Upper lobe of left lung (tissue), 6 donors: ENCODE data around the gene DCX. TPM values are rescaled to one million over a fixed set of nuclear protein-coding genes. Genes with fewer than 3 reads are reported as not detected.

ENCODE experiments used
- ATAC-seq, 2 donors: fragments of 200-7000 bp; cut with Tn5 transposase; one replicate each; pipeline ENCODE4 v1.9.1; 2022; ENCODE audit warnings: mild to moderate bottlenecking in 2 of 2, moderate library complexity in 2 of 2; ENCODE audit not compliant: low FRiP score in 2 of 2
- DNase-seq, 2 donors: peaks; one replicate each; pipeline ENCODE4 v3.0.0-alpha.2; 2019 to 2020
- H3K27ac ChIP-seq, 4 donors: fragments of 200-600 bp; sonication (generic); one replicate each; pipeline ENCODE4 v1.5.1; 2016 to 2019
- H3K27me3 ChIP-seq, 4 donors: fragments of 200-600 bp; sonication (generic); one replicate each; pipeline ENCODE4 v1.5.1; 2017 to 2019
- H3K36me3 ChIP-seq, 4 donors: fragments of 200-600 bp; sonication (generic); one replicate each; pipeline ENCODE4 v1.5.1; 2016 to 2019
- H3K4me1 ChIP-seq, 4 donors: fragments of 200-600 bp; sonication (generic); one replicate each; pipeline ENCODE4 v1.5.1; 2018 to 2019
- H3K4me3 ChIP-seq, 4 donors: fragments of 200-600 bp; sonication (generic); one replicate each; pipeline ENCODE4 v1.5.1; 2017 to 2019; ENCODE audit warnings: mild to moderate bottlenecking in 2 of 4, moderate library complexity in 1 of 4
- H3K9me3 ChIP-seq, 4 donors: fragments of 200-600 bp; sonication (generic); one replicate each; pipeline ENCODE4 v1.5.1; 2018 to 2019
- EP300 ChIP-seq, 4 donors: sonication (generic); formaldehyde crosslinking; IDR thresholded peaks; one replicate each; pipeline ENCODE4 v1.5.1; 2017; ENCODE audit warnings: antibody characterized with exemption in 4 of 4, control low read depth in 2 of 4
- POLR2A ChIP-seq, 4 donors: fragments of 450-650 bp; IDR thresholded peaks; one replicate each; pipeline ENCODE4 v1.5.1; 2016 to 2017; ENCODE audit warnings: antibody characterized with exemption in 4 of 4, mild to moderate bottlenecking in 2 of 4
- POLR2AphosphoS5 ChIP-seq, 2 donors: sonication (generic); formaldehyde crosslinking; IDR thresholded peaks; one replicate each; pipeline ENCODE4 v1.5.1; 2017; ENCODE audit warnings: antibody characterized with exemption in 2 of 2
- WGBS, 2 donors: methylation state at CpG; one replicate each; pipeline ENCODE4 v1.1.5; 2017 to 2018; 5-methylcytosine and 5-hydroxymethylcytosine counted together
- total RNA-seq, 6 donors: library from RNA; depleted of rRNA in 4 of 6; stranded (reverse); fragments of >200 nt in 4 of 6; gene quantifications; one replicate each; pipeline versions ENCODE4 v1.1.0 to v1.2.1, GENCODE V29; 2016 to 2021
- TF ChIP-seq, protein P1 (sequence below), 6 experiments: fragments of 450-650 bp in 4 of 6; fragments of 200-600 bp in 2 of 6; sonication (generic) in 2 of 6; IDR thresholded peaks; one replicate each; pipeline ENCODE4 v1.5.1; 2016 to 2019; ENCODE audit warnings: antibody characterized with exemption in 6 of 6
- donor health status: DM: no; HTN: no; CAD: no; lungs with moderate emphysema.
- donor health status: DM: no; HTN: yes; CAD: no; lungs with severe emphysema.

The DCX gene
- total RNA-seq = not detected

DNA sequence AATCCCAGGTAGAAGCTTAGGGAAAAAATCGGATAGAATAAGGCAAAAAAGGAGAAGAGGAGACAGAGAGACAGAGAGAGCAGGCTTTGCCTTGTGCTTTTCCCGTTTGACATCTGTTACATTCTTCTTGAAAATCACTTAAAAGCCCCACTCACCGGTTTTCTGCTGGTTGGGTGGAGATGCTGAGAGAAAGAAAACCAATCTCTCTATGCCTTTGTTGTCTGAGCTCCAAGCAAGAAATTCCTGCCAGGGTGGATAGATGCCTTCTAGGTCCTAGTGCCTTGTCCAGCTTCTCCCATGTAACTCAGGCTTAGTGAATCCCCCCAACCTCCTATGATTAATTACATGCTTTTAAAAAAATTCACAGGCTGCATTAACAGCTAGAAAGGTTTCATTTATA lies at the start of gene DCX:
Gene DCX (minus strand): TSS at position 210 of the 400 bp plus-strand sequence. CDS start 1,794 bp downstream, outside the sequence.
- TF ChIP-seq EP300 (IDR thresholded peaks at IDR 0.05) (no peak), POLR2AphosphoS5 (IDR thresholded peaks at IDR 0.05) (no peak), POLR2A (IDR thresholded peaks at IDR 0.05) (no peak)
- TF ChIP-seq, protein P1, sequence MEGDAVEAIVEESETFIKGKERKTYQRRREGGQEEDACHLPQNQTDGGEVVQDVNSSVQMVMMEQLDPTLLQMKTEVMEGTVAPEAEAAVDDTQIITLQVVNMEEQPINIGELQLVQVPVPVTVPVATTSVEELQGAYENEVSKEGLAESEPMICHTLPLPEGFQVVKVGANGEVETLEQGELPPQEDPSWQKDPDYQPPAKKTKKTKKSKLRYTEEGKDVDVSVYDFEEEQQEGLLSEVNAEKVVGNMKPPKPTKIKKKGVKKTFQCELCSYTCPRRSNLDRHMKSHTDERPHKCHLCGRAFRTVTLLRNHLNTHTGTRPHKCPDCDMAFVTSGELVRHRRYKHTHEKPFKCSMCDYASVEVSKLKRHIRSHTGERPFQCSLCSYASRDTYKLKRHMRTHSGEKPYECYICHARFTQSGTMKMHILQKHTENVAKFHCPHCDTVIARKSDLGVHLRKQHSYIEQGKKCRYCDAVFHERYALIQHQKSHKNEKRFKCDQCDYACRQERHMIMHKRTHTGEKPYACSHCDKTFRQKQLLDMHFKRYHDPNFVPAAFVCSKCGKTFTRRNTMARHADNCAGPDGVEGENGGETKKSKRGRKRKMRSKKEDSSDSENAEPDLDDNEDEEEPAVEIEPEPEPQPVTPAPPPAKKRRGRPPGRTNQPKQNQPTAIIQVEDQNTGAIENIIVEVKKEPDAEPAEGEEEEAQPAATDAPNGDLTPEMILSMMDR (IDR thresholded peaks at IDR 0.05) = no peak
- no peak within 1 kb of the TSS for H3K27ac ChIP-seq
- no peak within 1 kb of the TSS for H3K4me3 ChIP-seq
- ATAC-seq (no peak), DNase-seq (no peak)
- H3K36me3 ChIP-seq = no peaks in the 10 kb centered on the region
- no peaks in the 10 kb centered on the region for H3K4me1 ChIP-seq
- no peaks in the 10 kb centered on the region for H3K27me3 ChIP-seq
- WGBS, 2 donors = 0 to 7% methylated on average over 3 of the region's 3 CpGs
- H3K9me3 ChIP-seq = no peaks in the 10 kb centered on the region

DNA sequence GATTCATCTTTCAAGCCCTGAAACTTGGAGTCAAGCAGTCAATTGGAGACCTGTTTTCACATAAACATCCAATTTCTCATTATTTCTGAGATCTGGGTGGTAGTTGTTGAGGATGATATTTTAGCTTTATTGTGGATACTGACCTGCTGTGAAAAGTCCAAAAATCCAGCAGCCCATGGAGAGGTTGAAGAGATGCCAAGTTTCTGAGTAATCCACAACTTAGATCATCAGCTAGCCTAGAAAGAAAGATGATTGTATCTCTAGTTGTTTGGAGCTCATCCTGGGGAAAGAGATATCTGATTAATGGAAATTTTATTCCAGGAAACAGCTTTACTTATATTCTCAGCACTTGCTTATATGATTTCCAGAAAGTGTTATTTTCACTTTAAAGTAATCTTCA lies 48.6 kb upstream of the DCX start:
- ATAC-seq (no peak), DNase-seq (no peak)
- Histone ChIP-seq H3K9me3 (no peaks in the 10 kb centered on the region), H3K4me3 (no peak overlapping the region), H3K4me1 (no peaks in the 10 kb centered on the region), H3K36me3 (no peaks in the 10 kb centered on the region), H3K27me3 (no peaks in the 10 kb centered on the region), H3K27ac (no peak overlapping the region)
- TF ChIP-seq POLR2AphosphoS5 (IDR thresholded peaks at IDR 0.05) (no peak), EP300 (IDR thresholded peaks at IDR 0.05) (no peak), POLR2A (IDR thresholded peaks at IDR 0.05) (no peak)
- TF ChIP-seq, protein P1 (IDR thresholded peaks at IDR 0.05) = no peak

DNA sequence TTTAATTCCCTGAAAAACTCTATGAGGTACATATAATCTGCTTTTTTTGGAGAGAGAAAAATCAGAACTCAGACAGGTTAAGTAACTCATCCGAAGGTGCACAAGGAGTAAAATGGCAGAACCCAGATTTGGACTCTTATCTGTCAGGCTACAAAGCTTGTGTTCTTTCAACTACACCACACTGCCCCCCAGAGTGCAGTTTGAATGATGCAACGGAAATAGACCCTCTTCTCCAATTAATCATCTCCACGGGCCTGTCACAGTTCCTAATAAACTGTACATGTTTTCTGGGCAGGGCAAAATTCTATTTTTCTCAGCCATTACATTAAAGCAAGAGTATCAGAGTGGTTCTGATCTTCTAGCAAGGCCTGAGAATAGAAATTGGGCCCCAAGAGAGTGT lies 35.3 kb upstream of the DCX start:
- no peaks in the 10 kb centered on the region for H3K9me3 ChIP-seq
- TF ChIP-seq, protein P1 (IDR thresholded peaks at IDR 0.05) = no peak
- no peak for TF ChIP-seq POLR2AphosphoS5 (IDR thresholded peaks at IDR 0.05)
- TF ChIP-seq POLR2A (IDR thresholded peaks at IDR 0.05) = no peak
- TF ChIP-seq EP300 (IDR thresholded peaks at IDR 0.05) = no peak
- H3K4me1 ChIP-seq = no peaks in the 10 kb centered on the region
- ATAC-seq (no peak), DNase-seq (no peak)
- H3K36me3 ChIP-seq = no peaks in the 10 kb centered on the region
- H3K27ac ChIP-seq = no peak overlapping the region
- no peaks in the 10 kb centered on the region for H3K27me3 ChIP-seq
- 16 to 40% methylated on average over 1 to 3 of the region's 3 CpGs for WGBS, 2 donors
- no peak overlapping the region for H3K4me3 ChIP-seq

DNA sequence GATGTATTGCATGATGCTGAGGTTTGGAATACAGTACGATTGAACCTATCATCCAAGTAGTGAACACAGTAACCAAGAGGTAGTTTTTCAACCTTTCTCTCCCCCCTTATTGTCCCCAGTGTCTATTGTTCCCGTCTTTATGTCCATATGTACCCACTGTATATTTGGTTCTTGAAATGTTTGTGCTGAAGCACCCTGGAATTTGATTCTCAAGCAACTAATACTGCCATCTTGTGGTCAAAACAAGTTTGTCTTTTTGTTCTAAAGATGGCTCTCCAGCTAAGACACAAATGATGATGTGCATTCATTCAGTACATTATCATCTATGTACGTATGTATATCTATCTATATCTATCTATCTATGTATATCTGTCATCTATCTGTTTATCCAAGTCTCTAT lies 33.5 kb upstream of the DCX start:
- Histone ChIP-seq H3K4me1 (no peaks in the 10 kb centered on the region), H3K9me3 (no peaks in the 10 kb centered on the region), H3K27ac (no peak overlapping the region), H3K4me3 (no peak overlapping the region), H3K36me3 (no peaks in the 10 kb centered on the region), H3K27me3 (no peaks in the 10 kb centered on the region)
- DNase-seq (no peak), ATAC-seq (no peak)
- TF ChIP-seq POLR2A (IDR thresholded peaks at IDR 0.05) = no peak
- TF ChIP-seq, protein P1 (IDR thresholded peaks at IDR 0.05) = peak in 2 of 6 experiments; percentile 18 to 22
- WGBS, 2 donors = 24 to 40% methylated on average over 3 of the region's 3 CpGs

DNA sequence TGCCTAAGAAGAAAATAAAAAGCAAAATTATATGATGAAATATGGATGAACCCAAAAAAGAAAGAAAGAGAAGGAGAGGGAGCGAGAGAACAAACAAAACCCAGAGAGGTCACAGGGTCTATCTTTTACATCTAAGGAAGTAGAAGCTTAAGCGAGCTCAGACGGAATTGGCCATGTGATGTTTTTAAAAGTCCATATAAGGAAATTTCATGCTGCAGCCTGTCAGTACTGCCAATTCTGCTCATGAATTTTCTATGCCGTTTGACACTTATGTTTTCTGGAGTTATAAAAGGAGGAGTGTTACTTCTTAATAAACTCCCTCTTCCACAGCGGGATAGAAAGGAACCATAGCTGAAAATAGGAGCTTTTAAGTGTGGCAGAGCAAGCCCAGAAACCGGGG lies 32.9 kb upstream of the DCX start:
- H3K27me3 ChIP-seq = no peaks in the 10 kb centered on the region
- DNase-seq = no peak
- H3K4me1 ChIP-seq = no peaks in the 10 kb centered on the region
- no peak for ATAC-seq
- TF ChIP-seq EP300 (IDR thresholded peaks at IDR 0.05) (no peak), POLR2A (IDR thresholded peaks at IDR 0.05) (no peak), POLR2AphosphoS5 (IDR thresholded peaks at IDR 0.05) (no peak)
- TF ChIP-seq, protein P1 (IDR thresholded peaks at IDR 0.05) = no peak
- 23 to 26% methylated on average over 6 of the region's 6 CpGs for whole genome bisulfite sequencing, 2 donors
- no peaks in the 10 kb centered on the region for H3K36me3 ChIP-seq
- no peak overlapping the region for H3K27ac ChIP-seq
- H3K9me3 ChIP-seq = no peaks in the 10 kb centered on the region
- no peak overlapping the region for H3K4me3 ChIP-seq
